H1 (cell line): ENCODE results near the gene CEP350. TPM values are rescaled to one million over a fixed set of nuclear protein-coding genes. Genes with fewer than 3 reads are reported as not detected.

Source experiments
- CTCF ChIA-PET: fragments of 300-600 bp; sonication (Branson Sonifier 250); formaldehyde crosslinking; loops from one replicate; lab custom pipeline; 2021; ENCODE audit not compliant: partially characterized antibody; lab: Charles Lee
- POLR2A ChIA-PET: fragments of 300-600 bp; sonication (Branson Sonifier 250); formaldehyde crosslinking; loops from one replicate; lab custom pipeline; 2021; ENCODE audit warnings: inconsistent platforms; ENCODE audit not compliant: partially characterized antibody; lab: Charles Lee
- DNase-seq, 2 experiments: peaks; one replicate each; pipeline versions ENCODE4 v3.0.0 to v3.0.0-alpha.2; 2010 to 2022; ENCODE audit warnings: low spot score in 2 of 2, low read depth in 1 of 2, mixed read lengths in 1 of 2
- FAIRE-seq: peaks from 2 replicates; lab custom pipeline; 2011; peaks lifted over from hg19 to GRCh38; lab: Jason Lieb, UNC
- H2AFZ ChIP-seq: 2 replicates; pipeline ENCODE4 v1.8.1; 2012; ENCODE audit warnings: low read length, inconsistent platforms
- H2AK5ac ChIP-seq: 2 replicates; pipeline ENCODE4 v1.6.1; 2013; ENCODE audit warnings: low read depth, low read length
- H2BK120ac ChIP-seq: replicated peaks from 2 replicates; pipeline ENCODE3; 2013; ENCODE audit warnings: low read depth, low read length, inconsistent platforms
- H2BK12ac ChIP-seq: 2 replicates; pipeline ENCODE4 v1.6.1; 2013; ENCODE audit warnings: low read depth, low read length
- H2BK15ac ChIP-seq: 2 replicates; pipeline ENCODE4 v1.6.1; 2013; ENCODE audit warnings: low read length
- H2BK20ac ChIP-seq: 2 replicates; pipeline ENCODE4 v1.6.1; 2013; ENCODE audit warnings: low read length
- H2BK5ac ChIP-seq: 2 replicates; pipeline ENCODE4 v1.6.1; 2013; ENCODE audit warnings: low read depth, low read length
- H3K14ac ChIP-seq: 2 replicates; pipeline ENCODE4 v1.6.1; 2013; ENCODE audit warnings: inconsistent platforms; ENCODE audit not compliant: insufficient read length
- H3K18ac ChIP-seq: 2 replicates; pipeline ENCODE4 v1.6.1; 2013; ENCODE audit warnings: low read length; ENCODE audit errors: extremely low read depth
- H3K23ac ChIP-seq: 2 replicates; pipeline ENCODE4 v1.6.1; 2013; ENCODE audit warnings: inconsistent platforms; ENCODE audit not compliant: insufficient read length
- H3K23me2 ChIP-seq: 2 replicates; pipeline ENCODE4 v1.6.1; 2013; ENCODE audit warnings: low read depth, low read length
- H3K27ac ChIP-seq: 2 replicates; pipeline ENCODE4 v1.6.1; 2011; ENCODE audit warnings: low read depth, low read length, inconsistent platforms
- H3K27me3 ChIP-seq, 4 experiments: replicated peaks in 1 of 4; 1 replicate in 1 of 4; 2 replicates in 3 of 4; pipeline versions ENCODE4 v1.6.1 to v1.8.1; 2011 to 2013; ENCODE audit warnings: low read length in 3 of 4, mild to moderate bottlenecking in 3 of 4, inconsistent platforms in 2 of 4, mixed read lengths in 2 of 4, moderate library complexity in 1 of 4; ENCODE audit not compliant: control insufficient read depth in 3 of 4, insufficient read depth in 3 of 4; ENCODE audit errors: extremely low read depth in 1 of 4
- H3K36me3 ChIP-seq, 4 experiments: 2 replicates each; pipeline versions ENCODE4 v1.6.1 to v1.8.1; 2011 to 2013; ENCODE audit warnings: mild to moderate bottlenecking in 4 of 4, low read length in 3 of 4, moderate library complexity in 2 of 4, control low read depth in 1 of 4, inconsistent platforms in 1 of 4; ENCODE audit not compliant: insufficient read depth in 4 of 4, control insufficient read depth in 2 of 4
- H3K4ac ChIP-seq: replicated peaks from 2 replicates; pipeline ENCODE3; 2013; ENCODE audit warnings: low read length, low read depth, mixed read lengths, inconsistent platforms; ENCODE audit not compliant: insufficient read length
- H3K4me1 ChIP-seq, 4 experiments: replicated peaks in 1 of 4; 1 replicate in 1 of 4; 2 replicates in 3 of 4; pipeline versions ENCODE4 v1.6.1 to v1.8.1; 2011 to 2013; ENCODE audit warnings: low read length in 3 of 4, inconsistent platforms in 2 of 4, mixed read lengths in 1 of 4; ENCODE audit not compliant: insufficient read depth in 4 of 4, control insufficient read depth in 3 of 4
- H3K4me2 ChIP-seq, 2 experiments: 2 replicates each; pipeline versions ENCODE4 v1.6.1 to v1.8.1; 2011 to 2013; ENCODE audit warnings: low read depth in 2 of 2, low read length in 2 of 2, control low read depth in 1 of 2, inconsistent platforms in 1 of 2, mild to moderate bottlenecking in 1 of 2; ENCODE audit not compliant: insufficient read depth in 1 of 2
- H3K4me3 ChIP-seq, 4 experiments: fragments of 200-600, 300-600 bp in 1 of 4; sonication (generic), shearing (Covaris generic), sonication (Bioruptor Twin) in 1 of 4; 2 replicates each; pipeline versions ENCODE4 v1.5.1 to v1.8.1; 2011 to 2016; ENCODE audit warnings: low read length in 4 of 4, low read depth in 3 of 4, control low read depth in 2 of 4, inconsistent platforms in 2 of 4, mild to moderate bottlenecking in 2 of 4, mixed read lengths in 1 of 4, moderate library complexity in 1 of 4; ENCODE audit not compliant: insufficient read depth in 2 of 4; ENCODE audit errors: extremely low read depth in 1 of 4
- H3K56ac ChIP-seq: replicated peaks from 2 replicates; pipeline ENCODE3; 2013; ENCODE audit warnings: low read depth, mild to moderate bottlenecking, mixed read lengths, low read length, inconsistent platforms; ENCODE audit not compliant: insufficient read length
- H3K79me1 ChIP-seq: 2 replicates; pipeline ENCODE4 v1.6.1; 2013; ENCODE audit warnings: low read depth, low read length, control low read depth
- H3K79me2 ChIP-seq, 2 experiments: 2 replicates each; pipeline versions ENCODE4 v1.6.1 to v1.8.1; 2012 to 2013; ENCODE audit warnings: low read length in 2 of 2, mild to moderate bottlenecking in 2 of 2, inconsistent platforms in 1 of 2; ENCODE audit not compliant: insufficient read depth in 2 of 2, control insufficient read depth in 1 of 2
- H3K9ac ChIP-seq, 4 experiments: replicated peaks in 1 of 4; 1 replicate in 1 of 4; 2 replicates in 3 of 4; pipeline versions ENCODE4 v1.6.1 to v1.8.1; 2011 to 2013; ENCODE audit warnings: low read depth in 3 of 4, low read length in 3 of 4, control low read depth in 2 of 4, mild to moderate bottlenecking in 2 of 4, moderate library complexity in 2 of 4, inconsistent platforms in 1 of 4; ENCODE audit errors: extremely low read depth in 1 of 4
- H3K9me3 ChIP-seq, 2 experiments: 2 replicates each; pipeline versions ENCODE4 v1.6.1 to v1.8.1; 2012 to 2013; ENCODE audit warnings: mild to moderate bottlenecking in 2 of 2, moderate library complexity in 2 of 2, control low read depth in 1 of 2, inconsistent platforms in 1 of 2, low read depth in 1 of 2, low read length in 1 of 2, mixed read lengths in 1 of 2; ENCODE audit not compliant: insufficient read depth in 2 of 2
- H4K20me1 ChIP-seq, 2 experiments: replicated peaks in 1 of 2; 2 replicates each; pipeline versions ENCODE3 to v1.8.1; 2011 to 2013; ENCODE audit warnings: inconsistent platforms in 2 of 2, low read length in 2 of 2, mild to moderate bottlenecking in 1 of 2; ENCODE audit not compliant: insufficient read depth in 2 of 2, control insufficient read depth in 1 of 2
- H4K5ac ChIP-seq: 2 replicates; pipeline ENCODE4 v1.6.1; 2013; ENCODE audit warnings: low read length, low read depth, mixed read lengths, inconsistent platforms; ENCODE audit not compliant: insufficient read length
- H4K8ac ChIP-seq: 2 replicates; pipeline ENCODE4 v1.8.0; 2013; ENCODE audit warnings: mild to moderate bottlenecking, moderate library complexity, low read length, inconsistent platforms; ENCODE audit not compliant: insufficient read depth; ENCODE audit errors: extremely low read depth
- H4K91ac ChIP-seq: replicated peaks from 2 replicates; pipeline ENCODE3; 2013; ENCODE audit warnings: low read length, mixed read lengths, inconsistent platforms; ENCODE audit not compliant: insufficient read length
- MAFK ChIP-seq: IDR thresholded peaks from 2 replicates; pipeline ENCODE4 v1.6.1; 2012; ENCODE audit warnings: low read depth, mild to moderate bottlenecking, improper control_type of control experiment, low read length
- RNF2 ChIP-seq: fragments of 200-900, 300-1000 bp; sonication (generic); IDR thresholded peaks from 2 replicates; pipeline ENCODE4 v1.7.1; 2016; ENCODE audit warnings: borderline replicate concordance, low read depth, mild to moderate bottlenecking, antibody characterized with exemption, low read length; ENCODE audit not compliant: poor library complexity, severe bottlenecking; ENCODE audit errors: missing control alignments
- WGBS, 2 experiments: shearing (Covaris generic) in 1 of 2; methylation state at CpG; one replicate each; pipeline versions ENCODE4 v1.1.6 to v1.1.7; 2013 to 2015; ENCODE audit warnings: low lambda C conversion rate in 2 of 2, mixed read lengths in 2 of 2, inconsistent platforms in 1 of 2, low coverage in 1 of 2, missing lambda C conversion rate in 1 of 2; ENCODE audit not compliant: insufficient replicate concordance in 2 of 2, insufficient coverage in 1 of 2, insufficient read length in 1 of 2; ENCODE audit errors: extremely low coverage in 1 of 2, missing lambda C conversion rate in 1 of 2; 5-methylcytosine and 5-hydroxymethylcytosine counted together
- polyA plus RNA-seq, 7 experiments: library from polyadenylated mRNA; depleted of rRNA in 3 of 7; stranded (reverse) in 5 of 7; unstranded in 2 of 7; fragments of >200 nt in 5 of 7; fragments of 200-250 nt in 2 of 7; gene quantifications; 1 replicate in 5 of 7; 2 replicates in 1 of 7; 4 replicates in 1 of 7; pipeline versions ENCODE4 v1.2.1 to v1.2.3, GENCODE V29; 2011 to 2013; ENCODE audit warnings: missing spikeins in 2 of 7, mixed read lengths in 2 of 7
- total RNA-seq: library from RNA; stranded (reverse); fragmentation: NEBNext Ultra II Directional; extraction: Animal tissue kit (Norgen Biotek cat#: 25700); gene quantifications from 2 replicates; pipeline ENCODE4 v1.2.1, GENCODE V29; 2021

Gene CEP350
- total and polyA plus RNA-seq, 2 of the 8 experiments (the other 6 are each of a cell fraction or from before 2014, with no cell fraction given), result 5.6 to 39.4 TPM

GRCh38 chr1:180031664-180032063 lies 77.1 kb downstream of the CEP350 start:
- no peak overlapping the region for H2AFZ ChIP-seq
- FAIRE-seq (no peak), DNase-seq (no peak)
- H2BK5ac ChIP-seq, result no peak overlapping the region
- H3K56ac ChIP-seq, result no peak overlapping the region
- H3K79me2 ChIP-seq, result no peaks in the 10 kb centered on the region
- no peaks in the 10 kb centered on the region for H3K23me2 ChIP-seq
- no peaks in the 10 kb centered on the region for H4K20me1 ChIP-seq
- no peak overlapping the region for H3K4me3 ChIP-seq
- no peak overlapping the region for H3K23ac ChIP-seq
- no peak overlapping the region for H3K4me2 ChIP-seq
- no peak overlapping the region for H4K8ac ChIP-seq
- no peaks in the 10 kb centered on the region for H3K79me1 ChIP-seq
- no peak overlapping the region for H2BK20ac ChIP-seq
- TF ChIP-seq RNF2 (no peak), MAFK (no peak)
- H2BK120ac ChIP-seq, result no peak overlapping the region
- H2BK15ac ChIP-seq, result no peak overlapping the region
- H3K9ac ChIP-seq, result no peak overlapping the region
- no peak overlapping the region for H3K27ac ChIP-seq
- ChIA-PET POLR2A (no interaction called here), CTCF (interaction anchor here (0.6 to 1.3 kb wide), 3 partner anchors 10 to 149 kb away, joined by 3 to 4 read pairs (median 4); no protein-coding TSS in a partner anchor)
- H3K9me3 ChIP-seq, result no peaks in the 10 kb centered on the region
- WGBS, 2 experiments, result 89% methylated on average over 1 of the region's 1 CpG; no CpG with 5 or more reads in 1 of the 2 experiments
- H3K27me3 ChIP-seq, result no peaks in the 10 kb centered on the region
- no peaks in the 10 kb centered on the region for H3K4me1 ChIP-seq
- H3K36me3 ChIP-seq, result peaks cover 0 to 23% (median 6%) of the 10 kb centered on the region in 4 experiments; a peak in 4 of 8 replicates
- no peak overlapping the region for H3K14ac ChIP-seq
- no peak overlapping the region for H3K4ac ChIP-seq
- no peak overlapping the region for H2AK5ac ChIP-seq
- no peak overlapping the region for H4K5ac ChIP-seq
- no peak overlapping the region for H2BK12ac ChIP-seq
- no peak overlapping the region for H4K91ac ChIP-seq
- no peak overlapping the region for H3K18ac ChIP-seq
